HepG2 (cell line): Measurements from ENCODE around the gene FCHSD1. TPM values are rescaled to one million over a fixed set of nuclear protein-coding genes. Genes with fewer than 3 reads are reported as not detected.

ENCODE experiments used
- CHCHD3 ChIP-seq: sonication (generic); formaldehyde crosslinking; IDR thresholded peaks from 2 replicates; pipeline ENCODE4 v1.8.0; 2022; ENCODE audit warnings: mild to moderate bottlenecking, missing genetic modification reagents, moderate library complexity
- HNRNPLL ChIP-seq: fragments of 200-400 bp; formaldehyde crosslinking; IDR thresholded peaks from 2 replicates; pipeline ENCODE4 v1.6.1; 2017; ENCODE audit warnings: mild to moderate bottlenecking, low read depth, low read length; ENCODE audit not compliant: poor library complexity, severe bottlenecking
- KMT2A ChIP-seq: sonication (generic); formaldehyde crosslinking; IDR thresholded peaks from 2 replicates; pipeline ENCODE4 v1.4.0; 2020; ENCODE audit warnings: missing genetic modification reagents
- MXI1 ChIP-seq: IDR thresholded peaks from 3 replicates; pipeline ENCODE4 v1.6.1; 2012; ENCODE audit warnings: low read depth, low read length, inconsistent platforms, borderline replicate concordance
- SAP130 ChIP-seq: IDR thresholded peaks from 2 replicates; pipeline ENCODE4 v1.6.1; 2016; ENCODE audit warnings: low read depth
- ZNF318 ChIP-seq: sonication (generic); formaldehyde crosslinking; IDR thresholded peaks from 2 replicates; pipeline ENCODE4 v1.4.0; 2020; ENCODE audit warnings: mild to moderate bottlenecking, missing genetic modification reagents
- ZNF44 ChIP-seq: sonication (generic); formaldehyde crosslinking; IDR thresholded peaks from 2 replicates; pipeline ENCODE4 v1.5.1; 2020; ENCODE audit warnings: mild to moderate bottlenecking, missing genetic modification reagents
- ZNF513 ChIP-seq: sonication (generic); formaldehyde crosslinking; conservative IDR thresholded peaks from 2 replicates; pipeline ENCODE4 v1.5.0; 2020; ENCODE audit warnings: missing genetic modification reagents
- polyA plus RNA-seq, 8 experiments: library from polyadenylated mRNA; depleted of rRNA in 3 of 8; stranded (reverse) in 7 of 8; unstranded in 1 of 8; fragments of >200 nt; fragmentation: Illumina TruSeq in 4 of 8; extraction: Trizol in 4 of 8; gene quantifications; 2 replicates each; pipeline versions ENCODE4 v1.2.1 to v1.2.3, GENCODE V29; 2011 to 2016; ENCODE audit warnings: low read depth in 4 of 8, missing spikeins in 1 of 8, mixed read lengths in 1 of 8; ENCODE audit not compliant: insufficient read depth in 1 of 8
- total RNA-seq, 5 experiments: library from RNA; depleted of rRNA; stranded (reverse); fragments of >200 nt; fragmentation: Illumina TruSeq; extraction: Trizol; gene quantifications; 2 replicates each; pipeline ENCODE4 v1.2.3, GENCODE V29; 2016; ENCODE audit warnings: low read depth in 1 of 5
- TF ChIP-seq, protein P1 (sequence below): sonication (generic); formaldehyde crosslinking; IDR thresholded peaks from 2 replicates; pipeline ENCODE4 v1.4.0; 2020; ENCODE audit warnings: missing genetic modification reagents, borderline replicate concordance

FCHSD1 gene
- total and polyA plus RNA-seq, 2 of the 13 experiments (the other 11 are each of a cell fraction or from before 2014, with no cell fraction given) = 5.5 to 15.4 TPM

DNA sequence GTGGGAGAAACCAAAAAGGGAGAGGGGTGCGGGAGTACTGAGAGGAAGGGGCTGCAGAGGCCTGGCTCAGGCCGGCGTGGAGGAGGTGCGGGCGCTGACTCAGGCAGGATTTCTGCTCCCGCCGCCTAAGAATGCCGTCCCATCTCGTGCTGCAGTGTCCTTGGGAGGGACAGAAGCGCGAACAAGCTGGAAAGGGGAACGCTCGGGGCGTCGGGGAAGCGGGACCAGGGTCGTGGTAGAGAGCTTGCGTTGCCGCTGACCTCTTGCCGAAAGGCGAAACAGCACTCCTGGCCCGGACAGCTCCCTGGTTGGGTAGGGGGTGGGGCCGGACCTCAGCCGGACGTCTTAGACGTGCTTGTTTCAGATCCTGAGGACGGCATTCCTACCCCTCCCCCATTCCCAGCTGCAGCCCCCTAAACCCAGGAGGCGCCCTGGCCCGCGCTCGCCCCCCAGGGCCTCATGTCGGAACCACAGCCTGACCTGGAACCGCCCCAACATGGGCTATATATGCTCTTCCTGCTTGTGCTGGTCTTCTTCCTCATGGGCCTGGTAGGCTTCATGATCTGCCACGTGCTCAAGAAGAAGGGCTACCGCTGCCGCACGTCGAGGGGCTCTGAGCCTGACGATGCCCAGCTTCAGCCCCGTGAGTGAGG lies 13.3 kb downstream of the FCHSD1 start (continued):
- no peak for TF ChIP-seq ZNF513
- no peak for TF ChIP-seq ZNF44 (CRISPR knock-in tag)
- no peak for TF ChIP-seq HNRNPLL
- no peak for TF ChIP-seq ZNF318 (CRISPR knock-in tag)
- no peak for TF ChIP-seq CHCHD3 (CRISPR knock-in tag)
- TF ChIP-seq SAP130 (CRISPR knock-in tag) = peak; percentile 6; the same call in 1 of the 2 replicates
- TF ChIP-seq, protein P1, sequence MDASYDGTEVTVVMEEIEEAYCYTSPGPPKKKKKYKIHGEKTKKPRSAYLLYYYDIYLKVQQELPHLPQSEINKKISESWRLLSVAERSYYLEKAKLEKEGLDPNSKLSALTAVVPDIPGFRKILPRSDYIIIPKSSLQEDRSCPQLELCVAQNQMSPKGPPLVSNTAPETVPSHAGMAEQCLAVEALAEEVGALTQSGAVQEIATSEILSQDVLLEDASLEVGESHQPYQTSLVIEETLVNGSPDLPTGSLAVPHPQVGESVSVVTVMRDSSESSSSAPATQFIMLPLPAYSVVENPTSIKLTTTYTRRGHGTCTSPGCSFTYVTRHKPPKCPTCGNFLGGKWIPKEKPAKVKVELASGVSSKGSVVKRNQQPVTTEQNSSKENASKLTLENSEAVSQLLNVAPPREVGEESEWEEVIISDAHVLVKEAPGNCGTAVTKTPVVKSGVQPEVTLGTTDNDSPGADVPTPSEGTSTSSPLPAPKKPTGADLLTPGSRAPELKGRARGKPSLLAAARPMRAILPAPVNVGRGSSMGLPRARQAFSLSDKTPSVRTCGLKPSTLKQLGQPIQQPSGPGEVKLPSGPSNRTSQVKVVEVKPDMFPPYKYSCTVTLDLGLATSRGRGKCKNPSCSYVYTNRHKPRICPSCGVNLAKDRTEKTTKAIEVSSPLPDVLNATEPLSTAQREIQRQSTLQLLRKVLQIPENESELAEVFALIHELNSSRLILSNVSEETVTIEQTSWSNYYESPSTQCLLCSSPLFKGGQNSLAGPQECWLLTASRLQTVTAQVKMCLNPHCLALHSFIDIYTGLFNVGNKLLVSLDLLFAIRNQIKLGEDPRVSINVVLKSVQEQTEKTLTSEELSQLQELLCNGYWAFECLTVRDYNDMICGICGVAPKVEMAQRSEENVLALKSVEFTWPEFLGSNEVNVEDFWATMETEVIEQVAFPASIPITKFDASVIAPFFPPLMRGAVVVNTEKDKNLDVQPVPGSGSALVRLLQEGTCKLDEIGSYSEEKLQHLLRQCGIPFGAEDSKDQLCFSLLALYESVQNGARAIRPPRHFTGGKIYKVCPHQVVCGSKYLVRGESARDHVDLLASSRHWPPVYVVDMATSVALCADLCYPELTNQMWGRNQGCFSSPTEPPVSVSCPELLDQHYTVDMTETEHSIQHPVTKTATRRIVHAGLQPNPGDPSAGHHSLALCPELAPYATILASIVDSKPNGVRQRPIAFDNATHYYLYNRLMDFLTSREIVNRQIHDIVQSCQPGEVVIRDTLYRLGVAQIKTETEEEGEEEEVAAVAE (CRISPR knock-in tag) = peak; percentile 13; the same call in 1 of the 2 replicates
- TF ChIP-seq MXI1 = no peak
- TF ChIP-seq KMT2A (CRISPR knock-in tag) = no peak
